Aorta (tissue), 5 donors: Measurements from ENCODE around the gene GLUD2. TPM values are rescaled to one million over a fixed set of nuclear protein-coding genes. Genes with fewer than 3 reads are reported as not detected.
"Not testable (repeated sequence)": the region's sequence is repeated elsewhere in the genome, so short reads cannot be mapped to it uniquely, and the experiment has no call there.

Experiments
- ATAC-seq: fragments of 200-7000 bp; cut with Tn5 transposase; one replicate; pipeline ENCODE4 v1.9.1; 2022; ENCODE audit warnings: moderate library complexity; ENCODE audit not compliant: low FRiP score
- DNase-seq, 2 donors: peaks; one replicate each; pipeline ENCODE4 v3.0.0-alpha.2; 2020
- H3K27ac ChIP-seq, 2 donors: one replicate each; pipeline ENCODE4 v1.5.1; 2013; ENCODE audit warnings: low read length in 2 of 2, mild to moderate bottlenecking in 2 of 2, moderate library complexity in 2 of 2, control low read depth in 1 of 2, inconsistent platforms in 1 of 2, low read depth in 1 of 2
- H3K27me3 ChIP-seq, 2 donors: one replicate each; pipeline ENCODE4 v1.6.1; 2013; ENCODE audit warnings: control low read depth in 1 of 2, low read length in 1 of 2, mild to moderate bottlenecking in 1 of 2, moderate library complexity in 1 of 2; ENCODE audit not compliant: insufficient read depth in 2 of 2, control insufficient read depth in 1 of 2
- H3K36me3 ChIP-seq, 2 donors: one replicate each; pipeline ENCODE4 v1.6.1; 2013; ENCODE audit warnings: control low read depth in 1 of 2, low read length in 1 of 2, mild to moderate bottlenecking in 1 of 2; ENCODE audit not compliant: insufficient read depth in 2 of 2, control insufficient read depth in 1 of 2
- H3K4me1 ChIP-seq, 2 donors: one replicate each; pipeline ENCODE4 v1.6.1; 2013; ENCODE audit warnings: low read length in 2 of 2, control low read depth in 1 of 2, mild to moderate bottlenecking in 1 of 2, moderate library complexity in 1 of 2; ENCODE audit not compliant: insufficient read depth in 2 of 2, control insufficient read depth in 1 of 2
- H3K4me3 ChIP-seq, 2 donors: one replicate each; pipeline ENCODE4 v1.5.1; 2013; ENCODE audit warnings: low read length in 2 of 2, control low read depth in 1 of 2, mild to moderate bottlenecking in 1 of 2
- H3K9me3 ChIP-seq: one replicate; pipeline ENCODE4 v1.6.1; 2013; ENCODE audit warnings: mild to moderate bottlenecking, low read length; ENCODE audit not compliant: control insufficient read depth
- WGBS, 2 donors: extraction: QIAGEN DNeasy Blood & Tissue Kit; methylation state at CpG; one replicate each; pipeline ENCODE4 v1.1.7; 2013; 5-methylcytosine and 5-hydroxymethylcytosine counted together
- intact Hi-C, 2 donors: fragments of 100-400 bp; cut with DNase I; formaldehyde crosslinking; loops; one replicate each; pipeline versions ENCODE4 v1.14.2 to v1.15.0; 2022
- polyA plus RNA-seq, 2 donors: library from polyadenylated mRNA; stranded (reverse); fragments of 200-250 nt; gene quantifications; one replicate each; pipeline ENCODE4 v1.2.3, GENCODE V29; 2013
- total RNA-seq, 2 donors: library from RNA; stranded (reverse); fragmentation: NEBNext Ultra II Directional; extraction: Animal tissue kit (Norgen Biotek cat#: 25700); gene quantifications; one replicate each; pipeline ENCODE4 v1.2.1, GENCODE V29; 2021
- donor health status: healthy with polysubstance abuse.
- donor health status: Bipolar disorder and iron deficiency.
- donor health status: DM: no; HTN: no; CAD: no.
- donor health status: DM: no; HTN: no; CAD: no.
- donor health status: DM: yes; HTN: yes; CAD: no.

GLUD2 gene
- total and polyA plus RNA-seq, 4 donors: 0.38 to 2.2 (median 1.6) TPM; not detected in 1

DNA sequence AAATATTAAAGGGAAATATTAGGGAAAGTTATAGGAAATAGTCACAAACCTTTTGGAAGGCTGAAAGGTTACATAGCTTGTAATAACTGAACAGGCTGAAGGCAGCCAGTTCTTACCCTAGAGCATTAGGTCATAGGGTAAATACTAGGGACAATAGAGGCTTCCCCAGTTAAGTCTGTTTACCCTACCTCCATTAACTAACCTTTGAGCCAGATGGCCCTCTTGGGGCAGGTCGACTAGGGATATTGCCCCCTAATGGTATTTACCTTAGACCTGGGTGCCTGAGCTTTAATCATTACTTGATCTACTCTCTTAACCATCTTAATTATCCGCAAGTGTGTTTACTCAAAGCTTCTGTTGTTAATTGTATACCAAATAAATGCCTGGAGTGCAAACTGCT lies 36.8 kb downstream of the GLUD2 start:
- H3K4me1 ChIP-seq, intact Hi-C loops, H3K27ac ChIP-seq, H3K4me3 ChIP-seq, H3K36me3 ChIP-seq, H3K9me3 ChIP-seq, H3K27me3 ChIP-seq, ATAC-seq, DNase-seq: not testable (repeated sequence)
- 54 to 62% methylated on average over 2 of the region's 2 CpGs for whole genome bisulfite sequencing, 2 donors

GRCh38 chrX:121084903-121085611 lies 37.6 kb downstream of the GLUD2 start:
- Histone ChIP-seq H3K36me3 (no peaks in the 10 kb centered on the region), H3K9me3 (no peaks in the 10 kb centered on the region), H3K27ac (no peak overlapping the region), H3K4me1 (no peaks in the 10 kb centered on the region), H3K4me3 (no peak overlapping the region), H3K27me3 (no peaks in the 10 kb centered on the region)
- 81 to 85% methylated on average over 3 of the region's 3 CpGs for WGBS, 2 donors
- no peak for ATAC-seq
- intact Hi-C loops: no loop called here
- no peak for DNase-seq

DNA sequence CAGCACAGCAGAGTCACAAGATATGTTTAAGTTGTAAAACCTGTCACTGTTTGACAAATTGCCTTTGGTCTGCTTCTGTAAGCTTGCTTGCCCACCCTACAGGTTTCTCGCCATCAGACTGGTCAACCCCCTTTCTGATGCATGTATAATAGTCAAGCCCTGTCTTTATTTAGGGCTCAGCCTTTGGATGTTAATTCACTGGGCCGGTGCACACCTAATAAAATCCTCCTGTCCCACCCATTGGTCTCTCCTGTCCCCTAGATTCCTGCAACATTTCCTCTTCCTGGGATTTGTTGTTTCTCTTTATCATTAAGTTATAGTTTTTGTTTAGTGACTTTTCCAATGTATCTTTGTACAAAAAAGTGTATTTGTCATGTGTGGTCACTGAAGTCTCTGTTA lies 38.2 kb downstream of the GLUD2 start:
- DNase-seq (no peak), ATAC-seq (no peak)
- no peak overlapping the region for H3K4me3 ChIP-seq
- H3K4me1 ChIP-seq: no peaks in the 10 kb centered on the region
- H3K27ac ChIP-seq: no peak overlapping the region
- H3K27me3 ChIP-seq: no peaks in the 10 kb centered on the region
- no peaks in the 10 kb centered on the region for H3K36me3 ChIP-seq
- no peaks in the 10 kb centered on the region for H3K9me3 ChIP-seq
- intact Hi-C loops: no loop called here
- WGBS, 2 donors: 67 to 82% methylated on average over 2 of the region's 2 CpGs

DNA sequence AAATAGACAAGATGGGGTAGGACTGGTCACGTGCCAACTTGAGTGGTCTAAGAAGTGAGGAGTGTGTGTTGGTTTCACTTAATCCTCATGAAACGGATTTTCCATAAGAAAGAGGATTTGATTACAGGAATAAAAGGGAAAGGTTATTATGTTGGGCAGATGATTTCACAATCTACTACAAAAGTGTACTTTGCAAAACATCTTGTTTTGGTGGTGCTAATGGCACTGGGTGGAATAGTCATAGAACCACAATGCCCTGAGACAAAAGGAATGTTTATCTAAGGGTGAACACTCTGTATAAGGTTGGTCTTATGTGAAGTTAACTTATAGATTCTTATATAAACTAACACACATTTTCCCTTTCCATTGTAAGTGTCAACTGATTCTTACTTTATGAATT lies 45.6 kb downstream of the GLUD2 start:
- Histone ChIP-seq H3K27ac (no peak overlapping the region), H3K9me3 (no peaks in the 10 kb centered on the region), H3K4me3 (no peak overlapping the region), H3K27me3 (peaks cover 0 to 3% of the 10 kb centered on the region in 2 donors), H3K36me3 (no peaks in the 10 kb centered on the region), H3K4me1 (no peaks in the 10 kb centered on the region)
- ATAC-seq (no peak), DNase-seq (no peak)
- WGBS, 2 donors: 51 to 90% methylated on average over 2 of the region's 2 CpGs
- intact Hi-C loops: no loop called here

Other genes with a start within 250 kb of the GLUD2 start
- gene CT47B1, start 171.7 kb upstream of the GLUD2 start, total RNA-seq: not detected
- gene CT47B1, start 171.7 kb upstream of the GLUD2 start, polyA plus RNA-seq: not detected
- not detected for gene CT47A11, start 110.5 kb upstream of the GLUD2 start, total RNA-seq
- not detected for gene CT47A11, start 110.5 kb upstream of the GLUD2 start, polyA plus RNA-seq
- not detected for gene CT47A10, start 105.6 kb upstream of the GLUD2 start, total RNA-seq
- not detected for gene CT47A10, start 105.6 kb upstream of the GLUD2 start, polyA plus RNA-seq
- gene CT47A9, start 100.7 kb upstream of the GLUD2 start, total RNA-seq: not detected
- not detected for gene CT47A9, start 100.7 kb upstream of the GLUD2 start, polyA plus RNA-seq
- not detected for gene CT47A8, start 95.9 kb upstream of the GLUD2 start, total RNA-seq
- gene CT47A8, start 95.9 kb upstream of the GLUD2 start, polyA plus RNA-seq: not detected
- gene CT47A7, start 91.0 kb upstream of the GLUD2 start, total RNA-seq: not detected
- not detected for gene CT47A7, start 91.0 kb upstream of the GLUD2 start, polyA plus RNA-seq
- gene CT47A6, start 86.1 kb upstream of the GLUD2 start, total RNA-seq: not detected
- not detected for gene CT47A6, start 86.1 kb upstream of the GLUD2 start, polyA plus RNA-seq
- gene CT47A5, start 81.3 kb upstream of the GLUD2 start, total RNA-seq: not detected
- gene CT47A5, start 81.3 kb upstream of the GLUD2 start, polyA plus RNA-seq: not detected
- not detected for gene CT47A4, start 76.4 kb upstream of the GLUD2 start, total RNA-seq
- not detected for gene CT47A4, start 76.4 kb upstream of the GLUD2 start, polyA plus RNA-seq
- gene CT47A3, start 71.5 kb upstream of the GLUD2 start, total RNA-seq: not detected
- gene CT47A3, start 71.5 kb upstream of the GLUD2 start, polyA plus RNA-seq: not detected
- not detected for gene CT47A2, start 66.7 kb upstream of the GLUD2 start, total RNA-seq
- not detected for gene CT47A2, start 66.7 kb upstream of the GLUD2 start, polyA plus RNA-seq
- not detected for gene CT47A1, start 61.9 kb upstream of the GLUD2 start, total RNA-seq
- not detected for gene CT47A1, start 61.9 kb upstream of the GLUD2 start, polyA plus RNA-seq